22Rv1 (cell line): ENCODE results near the gene TCF7L1.
A peak's percentile ranks its signal among the peaks of the same experiment; 100 is the strongest.

Source experiments
- H3K27ac ChIP-seq: fragments of 450-650 bp; 2 replicates; pipeline ENCODE4 v1.5.1; 2017
- CTCF ChIP-seq: fragments of 450-650 bp; IDR thresholded peaks from 2 replicates; pipeline ENCODE4 v1.5.1; 2017; ENCODE audit warnings: mild to moderate bottlenecking
- ZFX ChIP-seq: fragments of 450-650 bp; IDR thresholded peaks from 2 replicates; pipeline ENCODE4 v1.6.1; 2017; ENCODE audit warnings: antibody characterized with exemption, borderline replicate concordance

The TCF7L1 gene

GRCh38 chr2:85213901-85214512 is 80.8 kb downstream of the TCF7L1 start:
- no peak overlapping the region for H3K27ac ChIP-seq
- TF ChIP-seq ZFX (no peak), CTCF (no peak)

GRCh38 chr2:85215081-85215447 is 81.9 kb downstream of the TCF7L1 start:
- no peak for TF ChIP-seq ZFX
- peak; percentile 39 for TF ChIP-seq CTCF
- no peak overlapping the region for H3K27ac ChIP-seq

DNA sequence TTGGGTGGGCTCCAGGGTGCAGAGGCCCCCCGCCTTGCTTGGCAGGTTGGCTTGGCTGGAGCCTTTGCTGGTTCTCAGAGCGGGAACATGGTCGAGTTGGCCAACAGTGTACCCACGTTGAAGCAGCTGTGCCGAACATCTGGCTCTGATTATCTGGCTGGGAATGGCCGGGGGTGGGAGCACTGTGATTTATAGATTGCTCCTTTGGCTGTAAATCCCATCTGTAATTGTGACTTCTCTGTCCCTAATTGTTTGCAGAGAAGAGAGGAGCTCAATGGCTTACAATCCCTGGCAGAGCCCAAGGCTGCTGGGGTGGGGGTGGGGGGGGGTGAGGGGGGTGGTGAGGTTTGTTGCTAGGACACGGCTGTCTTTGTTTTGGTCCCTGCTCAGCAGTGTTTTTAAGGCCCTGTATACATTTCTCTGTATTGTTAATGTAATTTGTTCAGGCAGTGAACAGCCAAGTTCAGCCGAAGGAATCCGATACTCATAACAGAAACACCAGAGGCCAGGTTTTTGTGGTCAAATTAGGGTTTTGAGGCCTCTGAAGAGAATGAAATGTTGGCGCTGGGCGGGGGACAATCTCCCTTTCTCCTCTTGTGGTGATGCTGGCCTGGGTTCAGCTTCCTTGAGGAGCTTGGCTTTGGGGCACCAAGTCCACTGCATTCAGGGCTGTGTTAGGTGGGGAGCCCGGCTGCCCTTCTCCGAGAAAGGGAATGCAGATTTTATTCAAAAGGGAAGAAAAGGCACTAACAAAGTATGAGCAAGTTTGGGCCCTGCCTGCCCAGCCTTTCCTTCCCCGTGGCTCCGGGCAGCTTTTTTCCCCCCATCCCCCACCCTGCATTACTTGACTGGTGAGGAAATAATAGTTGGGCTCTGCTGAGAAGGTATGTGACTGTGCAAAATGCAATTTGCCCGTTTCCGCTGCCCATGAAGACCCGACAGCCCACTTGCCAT is 82.5 kb downstream of the TCF7L1 start:
- TF ChIP-seq CTCF (0 out of 2 replicates have a peak, but pooled peaks have one; percentile 14), ZFX (no peak)
- no peak overlapping the region for H3K27ac ChIP-seq

- H3K27ac ChIP-seq = no peak overlapping the region
These were observed 83.7 kb downstream of the TCF7L1 start for GRCh38 chr2:85216927-85217326.

DNA sequence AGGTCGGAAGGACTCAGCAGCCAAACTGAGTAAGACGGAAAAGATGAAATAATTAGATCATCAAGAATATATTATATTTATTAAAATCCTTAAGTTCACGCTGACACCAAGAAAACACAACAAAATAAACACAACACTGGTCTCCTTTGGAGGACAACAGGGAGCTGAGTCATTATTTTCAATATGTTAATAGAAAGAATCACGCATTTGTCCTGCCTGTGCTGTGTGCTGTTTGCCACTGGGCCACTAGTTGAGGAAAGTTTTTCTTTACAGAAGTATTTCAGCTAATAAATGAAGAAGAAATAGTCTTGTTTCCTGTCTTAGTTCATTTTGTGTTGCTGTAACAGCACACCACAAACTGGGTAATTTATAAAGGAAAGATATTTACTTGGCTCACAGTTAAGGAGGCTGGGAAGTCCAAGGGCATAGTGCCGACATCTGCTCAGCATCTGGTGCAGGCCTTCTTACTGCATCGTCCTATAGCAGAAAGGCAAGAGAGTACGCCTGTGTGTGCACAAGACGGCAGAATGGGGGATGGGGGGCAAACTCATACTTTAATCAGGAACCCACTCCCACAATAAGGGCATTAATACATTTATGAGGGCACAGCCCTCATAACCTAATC is 88.0 kb downstream of the TCF7L1 start:
- H3K27ac ChIP-seq = no peak overlapping the region
- TF ChIP-seq ZFX (no peak), CTCF (no peak)

More at GRCh38 chr2:85216927-85217326, 83.7 kb downstream of the TCF7L1 start:
- no peak for TF ChIP-seq ZFX
- TF ChIP-seq CTCF = no peak

DNA sequence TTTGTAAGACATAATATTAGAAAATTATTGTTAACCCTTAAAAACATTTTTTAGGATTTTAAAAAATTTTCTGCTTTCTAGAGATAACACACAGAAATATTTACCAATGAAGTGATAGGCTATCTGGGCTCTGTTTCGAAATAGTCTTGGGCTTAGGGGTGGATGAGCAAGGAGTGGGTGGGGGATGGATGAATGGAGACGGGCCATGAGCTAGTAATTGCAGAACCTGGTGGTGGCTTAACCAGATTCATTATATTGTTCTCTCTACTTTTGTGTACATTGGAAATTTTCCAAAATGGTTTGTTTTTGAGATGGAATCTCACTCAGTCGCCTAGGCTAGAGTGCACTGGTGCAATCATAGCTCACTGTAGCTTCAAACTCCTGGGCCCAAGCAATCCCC is 89.6 kb downstream of the TCF7L1 start:
- TF ChIP-seq ZFX (no peak), CTCF (no peak)
- no peak overlapping the region for H3K27ac ChIP-seq
